Trophoblast cell (in vitro differentiated cells and primary cell): Measurements from ENCODE around the gene RHO.
"Not testable (repeated sequence)": the region's sequence is repeated elsewhere in the genome, so short reads cannot be mapped to it uniquely, and the experiment has no call there.

Experiments
- DNase-seq, 2 donors: peaks; one replicate each; pipeline ENCODE4 v3.0.0-alpha.2; 2016
- H2AFZ ChIP-seq: 2 replicates; pipeline ENCODE4 v1.6.1; 2013; ENCODE audit warnings: low read length, moderate library complexity, mild to moderate bottlenecking; ENCODE audit not compliant: insufficient read depth, poor library complexity
- H2AK5ac ChIP-seq: 2 replicates; pipeline ENCODE4 v1.6.1; 2013; ENCODE audit warnings: mild to moderate bottlenecking, low read length
- H2BK120ac ChIP-seq: 2 replicates; pipeline ENCODE4 v1.6.1; 2013; ENCODE audit warnings: low read length, mild to moderate bottlenecking, moderate library complexity; ENCODE audit not compliant: insufficient read depth, poor library complexity
- H2BK12ac ChIP-seq: 2 replicates; pipeline ENCODE4 v1.6.1; 2013; ENCODE audit warnings: mild to moderate bottlenecking, low read length, moderate library complexity
- H2BK5ac ChIP-seq: 2 replicates; pipeline ENCODE4 v1.6.1; 2013; ENCODE audit warnings: low read length, low read depth, moderate library complexity, mild to moderate bottlenecking; ENCODE audit not compliant: poor library complexity
- H3K14ac ChIP-seq: 2 replicates; pipeline ENCODE4 v1.6.1; 2013; ENCODE audit warnings: mild to moderate bottlenecking, low read length
- H3K18ac ChIP-seq: 2 replicates; pipeline ENCODE4 v1.6.1; 2013; ENCODE audit warnings: mild to moderate bottlenecking, low read length
- H3K23ac ChIP-seq: 2 replicates; pipeline ENCODE4 v1.6.1; 2013; ENCODE audit warnings: low read length
- H3K27ac ChIP-seq: 2 replicates; pipeline ENCODE4 v1.5.1; 2013; ENCODE audit warnings: low read depth, mild to moderate bottlenecking, inconsistent platforms, low read length, moderate library complexity
- H3K27me3 ChIP-seq: 2 replicates; pipeline ENCODE4 v1.6.1; 2013; ENCODE audit warnings: inconsistent platforms, mild to moderate bottlenecking, low read length, moderate library complexity; ENCODE audit not compliant: insufficient read depth
- H3K36me3 ChIP-seq, 2 experiments: 1 replicate in 1 of 2; 2 replicates in 1 of 2; pipeline ENCODE4 v1.6.1; 2013; ENCODE audit warnings: low read length in 2 of 2, mild to moderate bottlenecking in 2 of 2, moderate library complexity in 1 of 2; ENCODE audit not compliant: insufficient read depth in 2 of 2, control insufficient read depth in 1 of 2
- H3K4ac ChIP-seq: 2 replicates; pipeline ENCODE4 v1.6.1; 2013; ENCODE audit warnings: low read depth, mild to moderate bottlenecking, low read length, moderate library complexity
- H3K4me1 ChIP-seq, 2 experiments: 1 replicate in 1 of 2; 2 replicates in 1 of 2; pipeline ENCODE4 v1.6.1; 2013; ENCODE audit warnings: low read length in 2 of 2, mild to moderate bottlenecking in 2 of 2, moderate library complexity in 1 of 2; ENCODE audit not compliant: insufficient read depth in 2 of 2, control insufficient read depth in 1 of 2
- H3K4me2 ChIP-seq: 2 replicates; pipeline ENCODE4 v1.6.1; 2013; ENCODE audit warnings: inconsistent platforms, mild to moderate bottlenecking, low read length, moderate library complexity
- H3K4me3 ChIP-seq: 2 replicates; pipeline ENCODE4 v1.5.1; 2013; ENCODE audit warnings: mild to moderate bottlenecking, low read depth, low read length, inconsistent platforms
- H3K79me1 ChIP-seq: one replicate; pipeline ENCODE4 v1.6.1; 2013; ENCODE audit warnings: low read length
- H3K79me2 ChIP-seq: 2 replicates; pipeline ENCODE4 v1.6.1; 2013; ENCODE audit warnings: low read length, mild to moderate bottlenecking; ENCODE audit not compliant: control insufficient read depth, insufficient read depth, poor library complexity
- H3K9ac ChIP-seq: 2 replicates; pipeline ENCODE4 v1.6.1; 2013; ENCODE audit warnings: mild to moderate bottlenecking, low read length
- H3K9me3 ChIP-seq: 2 replicates; pipeline ENCODE4 v1.6.1; 2013; ENCODE audit warnings: low read depth, mild to moderate bottlenecking, control low read depth, inconsistent platforms, low read length; ENCODE audit not compliant: insufficient read depth
- H4K12ac ChIP-seq: 2 replicates; pipeline ENCODE4 v1.6.1; 2013; ENCODE audit warnings: low read depth, mild to moderate bottlenecking, low read length, moderate library complexity
- H4K8ac ChIP-seq: 2 replicates; pipeline ENCODE4 v1.6.1; 2013; ENCODE audit warnings: low read depth, mild to moderate bottlenecking, low read length, moderate library complexity
- H4K91ac ChIP-seq: one replicate; pipeline ENCODE4 v1.6.1; 2013; ENCODE audit warnings: low read depth, mild to moderate bottlenecking, low read length, moderate library complexity
- WGBS: extraction: QIAGEN DNeasy Blood & Tissue Kit; methylation state at CpG from one replicate; pipeline ENCODE4 v1.1.7; 2013; ENCODE audit warnings: missing lambda C conversion rate; ENCODE audit not compliant: insufficient read length, insufficient coverage; ENCODE audit errors: extremely low coverage; 5-methylcytosine and 5-hydroxymethylcytosine counted together

RHO gene

DNA sequence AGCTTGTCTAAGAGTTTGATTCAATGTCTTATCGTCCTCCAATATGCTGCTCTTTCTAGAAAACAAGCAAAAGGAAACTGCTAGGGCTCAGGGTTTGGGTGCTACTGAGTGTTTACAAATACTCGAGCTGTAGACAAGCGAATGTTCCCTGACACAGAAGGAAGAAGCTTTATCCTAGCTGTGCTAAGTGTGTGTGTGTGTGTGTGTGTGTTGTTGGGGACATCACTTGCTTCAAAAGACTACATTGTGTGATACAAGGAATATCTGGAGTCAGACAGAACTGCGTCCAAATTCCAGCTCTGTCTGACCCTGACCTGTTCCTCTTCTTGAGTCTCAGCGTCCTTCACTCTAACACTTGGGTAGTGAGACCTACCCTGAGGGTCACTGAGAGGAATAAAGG, 33.9 kb upstream of the RHO start:
- no CpG with 5 or more reads among the region's 5 CpGs for WGBS
- peak overlapping the region; percentile 87 for H4K91ac ChIP-seq
- H3K36me3 ChIP-seq, H3K79me2 ChIP-seq, H3K27me3 ChIP-seq, H3K4me3 ChIP-seq, H3K23ac ChIP-seq, H3K4me2 ChIP-seq, H2AFZ ChIP-seq, DNase-seq, H3K9me3 ChIP-seq, H3K9ac ChIP-seq, H3K4ac ChIP-seq, H4K12ac ChIP-seq: not testable (repeated sequence)
- peak overlapping the region; percentile 22 for H3K18ac ChIP-seq
- H3K79me1 ChIP-seq = peaks cover 26% of the 10 kb centered on the region
- peak overlapping the region; percentile 80 for H3K14ac ChIP-seq
- H3K4me1 ChIP-seq = peaks cover 19 to 23% of the 10 kb centered on the region in 2 experiments
- peak overlapping the region; percentile 76 for H3K27ac ChIP-seq
- peak overlapping the region; percentile 49 for H2AK5ac ChIP-seq
- peak overlapping the region; percentile 67 for H2BK12ac ChIP-seq
- peak overlapping the region; percentile 30 for H4K8ac ChIP-seq
- peak overlapping the region; percentile 39 for H2BK120ac ChIP-seq
- peak overlapping the region; percentile 80 for H2BK5ac ChIP-seq

DNA sequence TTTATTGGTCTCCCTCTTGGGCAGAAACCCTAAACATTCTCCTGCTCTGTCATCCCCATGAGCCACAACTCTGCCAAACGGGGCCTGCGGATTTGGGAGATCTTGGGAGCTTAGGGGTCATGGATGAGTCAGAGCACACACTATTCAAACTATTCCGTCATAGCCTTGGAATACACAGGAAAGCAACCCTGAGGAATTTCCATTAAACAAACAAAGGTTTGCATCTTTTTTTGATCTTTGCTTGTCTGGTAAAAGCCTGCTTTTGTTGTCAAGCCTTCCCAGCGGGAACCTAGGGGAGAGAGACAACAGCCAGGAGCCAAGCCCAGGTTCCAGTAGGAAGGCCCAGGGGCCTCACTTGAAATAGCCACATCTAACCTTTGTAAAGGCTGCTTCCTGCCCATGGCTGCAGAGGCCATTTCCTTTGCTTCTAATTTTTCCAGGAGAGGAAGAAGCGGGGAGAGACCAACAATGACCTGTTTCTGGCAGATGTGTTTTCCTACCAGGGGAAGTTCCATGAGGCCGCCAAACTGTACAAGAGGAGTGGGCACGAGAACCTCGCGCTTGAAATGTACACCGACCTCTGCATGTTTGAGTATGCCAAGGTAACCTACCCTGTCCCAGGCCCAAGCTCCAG, 33.3 kb upstream of the RHO start:
- Histone ChIP-seq H3K79me1 (peaks cover 26% of the 10 kb centered on the region), H2BK5ac (peak overlapping the region; percentile 100), H4K91ac (peak overlapping the region; percentile 100), H3K4me1 (peaks cover 19 to 23% of the 10 kb centered on the region in 2 experiments), H2BK120ac (peak overlapping the region; percentile 99), H2AK5ac (peak overlapping the region; percentile 98), H2AFZ (peak overlapping the region; percentile 82), H3K14ac (peak overlapping the region; percentile 100), H3K18ac (peak overlapping the region; percentile 98), H2BK12ac (peak overlapping the region; percentile 100), H4K8ac (peak overlapping the region; percentile 97), H3K4me2 (peak overlapping the region; percentile 25), H4K12ac (peak overlapping the region; percentile 94), H3K36me3 (peaks cover 12 to 13% of the 10 kb centered on the region in 2 experiments), H3K27ac (peak overlapping the region; percentile 99), H3K4ac (peak overlapping the region; percentile 90)
- H3K9ac ChIP-seq, H3K4me3 ChIP-seq, H3K23ac ChIP-seq, H3K79me2 ChIP-seq, H3K9me3 ChIP-seq, H3K27me3 ChIP-seq: not testable (repeated sequence)
- WGBS = no CpG with 5 or more reads among the region's 10 CpGs
- DNase-seq = peak in 1 of 2 donors; percentile 52

DNA sequence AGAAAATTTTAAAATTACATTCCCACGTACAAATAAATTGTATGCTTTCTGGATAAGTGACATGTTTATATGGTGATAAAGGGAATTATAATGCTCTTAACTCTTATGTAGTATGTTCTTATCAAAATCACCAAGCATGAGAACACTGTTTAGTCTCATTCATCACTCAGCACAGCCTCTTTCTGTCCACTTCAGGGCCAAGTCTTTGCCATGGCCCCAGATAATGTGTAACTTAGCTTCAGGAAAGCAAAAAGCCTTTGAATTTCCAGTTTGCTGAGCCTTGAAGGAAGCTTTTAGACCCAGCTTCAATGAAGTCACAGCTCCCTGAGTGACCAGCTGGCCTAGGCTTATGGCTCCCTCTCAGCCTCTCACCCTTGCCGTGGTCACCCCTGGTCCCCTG, 30.6 kb upstream of the RHO start:
- H4K91ac ChIP-seq, H3K9ac ChIP-seq, H4K8ac ChIP-seq, H3K4ac ChIP-seq, H2BK5ac ChIP-seq, H3K4me3 ChIP-seq, H3K14ac ChIP-seq, H2AFZ ChIP-seq, H3K27ac ChIP-seq, H4K12ac ChIP-seq, H2BK120ac ChIP-seq, DNase-seq, H3K18ac ChIP-seq, H3K27me3 ChIP-seq, H3K23ac ChIP-seq, H3K9me3 ChIP-seq, H3K4me2 ChIP-seq, H3K79me2 ChIP-seq: not testable (repeated sequence)
- peaks cover 17% of the 10 kb centered on the region for H3K79me1 ChIP-seq
- H3K36me3 ChIP-seq = peaks cover 24 to 30% of the 10 kb centered on the region in 2 experiments
- H2AK5ac ChIP-seq = peak overlapping the region; percentile 18
- H2BK12ac ChIP-seq = peak overlapping the region; percentile 53
- peaks cover 12 to 16% of the 10 kb centered on the region in 2 experiments for H3K4me1 ChIP-seq
- WGBS = no CpG with 5 or more reads among the region's 2 CpGs

DNA sequence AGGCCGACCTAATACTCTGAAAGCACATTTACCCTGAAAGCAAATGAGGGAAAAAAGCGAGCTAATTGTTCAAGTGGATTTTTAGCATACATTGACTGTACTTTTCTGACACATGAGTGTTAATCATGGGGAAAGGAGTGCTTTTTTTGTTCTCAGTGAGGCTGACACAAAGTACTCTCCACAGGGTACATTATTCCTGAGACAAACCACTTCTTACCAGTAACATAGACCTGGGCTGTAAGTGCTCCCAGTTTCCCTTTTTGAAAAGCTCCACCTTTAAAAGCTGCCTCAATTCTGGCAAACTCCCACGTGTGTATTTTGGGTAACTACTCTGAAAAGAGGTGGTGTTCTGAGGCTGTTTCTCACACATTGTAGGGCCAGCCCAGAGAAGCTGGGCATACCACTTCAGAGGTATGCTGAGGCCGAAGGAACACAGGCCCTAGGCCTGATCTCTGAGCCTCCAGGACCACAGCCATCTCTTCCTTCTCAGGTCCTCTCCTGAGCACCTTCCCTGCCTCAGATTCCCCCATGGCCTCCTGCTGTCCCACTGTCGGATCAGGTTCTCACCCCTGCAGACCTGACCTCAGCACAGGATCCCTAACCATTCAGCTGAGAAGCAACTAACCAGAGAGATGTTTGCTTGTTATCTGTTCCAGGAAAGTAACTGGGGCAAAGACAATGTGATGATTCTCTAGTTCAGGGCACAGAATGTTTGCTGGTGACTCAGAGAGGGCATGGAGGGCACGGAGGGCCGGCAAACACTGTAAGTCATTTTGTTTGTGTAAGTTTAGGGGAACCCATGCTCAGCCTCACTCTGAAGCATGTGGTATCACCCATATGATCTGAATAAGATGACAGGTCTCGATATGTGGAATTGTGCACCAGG, 29.6 kb upstream of the RHO start:
- not testable (repeated sequence) for H2AK5ac ChIP-seq, H2BK12ac ChIP-seq, H3K9me3 ChIP-seq, H3K27me3 ChIP-seq, H3K14ac ChIP-seq, H3K23ac ChIP-seq, H3K27ac ChIP-seq, H4K91ac ChIP-seq, H3K9ac ChIP-seq, H3K4me2 ChIP-seq, H4K12ac ChIP-seq, H3K4ac ChIP-seq, DNase-seq, H3K18ac ChIP-seq, H3K4me3 ChIP-seq, H2AFZ ChIP-seq, H3K79me2 ChIP-seq, H2BK120ac ChIP-seq, H4K8ac ChIP-seq, H2BK5ac ChIP-seq
- no CpG with 5 or more reads among the region's 8 CpGs for WGBS
- peaks cover 12 to 16% of the 10 kb centered on the region in 2 experiments for H3K4me1 ChIP-seq
- peaks cover 15% of the 10 kb centered on the region for H3K79me1 ChIP-seq
- peaks cover 25 to 27% of the 10 kb centered on the region in 2 experiments for H3K36me3 ChIP-seq
